OCI-LY1 (cell line): Measurements from ENCODE around the gene PPP1R14C.

Source experiments
- CTCF ChIP-seq: fragments of 200-600 bp; sonication (generic), shearing (Covaris generic); IDR thresholded peaks from 2 replicates; pipeline ENCODE4 v1.5.1; 2017; ENCODE audit warnings: mild to moderate bottlenecking, antibody characterized with exemption, low read length, moderate library complexity, mixed read lengths
- EZH2 ChIP-seq: fragments of 200-600 bp; sonication (generic), shearing (Covaris generic); IDR thresholded peaks from 2 replicates; pipeline ENCODE4 v1.8.0; 2017; ENCODE audit warnings: borderline replicate concordance, mixed run types, mild to moderate bottlenecking, antibody characterized with exemption, low read length, moderate library complexity, mixed read lengths

GRCh38 chr6:150093397-150093796 lies 49.4 kb upstream of the PPP1R14C start:
- TF ChIP-seq CTCF (no peak), EZH2 (no peak)
